Astrocyte (in vitro differentiated cells and primary cell): ENCODE measurements around the gene PCLO.

Experiments
- EZH2 ChIP-seq: IDR thresholded peaks from 2 replicates; pipeline ENCODE4 v1.6.1; 2012; ENCODE audit warnings: mild to moderate bottlenecking, low read length, inconsistent platforms; ENCODE audit not compliant: insufficient read depth
- TF ChIP-seq, protein P1 (sequence below): IDR thresholded peaks from 2 replicates; pipeline ENCODE4 v1.5.1; 2011; ENCODE audit warnings: low read depth, mild to moderate bottlenecking, inconsistent platforms, low read length, moderate library complexity; ENCODE audit not compliant: insufficient read depth

DNA sequence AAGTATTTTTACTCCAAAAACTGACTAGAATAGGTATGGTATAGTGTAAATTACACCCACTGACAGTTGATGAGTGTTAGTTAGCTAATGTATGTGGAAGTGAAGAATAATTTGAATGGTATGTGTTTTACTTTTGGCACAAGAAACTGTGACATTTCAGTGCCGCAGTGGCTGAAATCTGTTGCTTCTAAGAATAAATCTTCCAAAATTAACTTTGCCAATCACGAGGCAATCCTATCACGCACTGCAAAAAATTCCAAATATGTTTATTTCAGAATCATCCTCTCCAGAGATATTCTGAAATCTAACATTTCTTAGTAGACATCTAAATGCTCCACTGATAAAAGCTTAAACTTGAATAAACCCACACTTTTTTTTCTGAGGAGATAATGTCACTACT is 61.2 kb downstream of the PCLO start:
- TF ChIP-seq, protein P1, sequence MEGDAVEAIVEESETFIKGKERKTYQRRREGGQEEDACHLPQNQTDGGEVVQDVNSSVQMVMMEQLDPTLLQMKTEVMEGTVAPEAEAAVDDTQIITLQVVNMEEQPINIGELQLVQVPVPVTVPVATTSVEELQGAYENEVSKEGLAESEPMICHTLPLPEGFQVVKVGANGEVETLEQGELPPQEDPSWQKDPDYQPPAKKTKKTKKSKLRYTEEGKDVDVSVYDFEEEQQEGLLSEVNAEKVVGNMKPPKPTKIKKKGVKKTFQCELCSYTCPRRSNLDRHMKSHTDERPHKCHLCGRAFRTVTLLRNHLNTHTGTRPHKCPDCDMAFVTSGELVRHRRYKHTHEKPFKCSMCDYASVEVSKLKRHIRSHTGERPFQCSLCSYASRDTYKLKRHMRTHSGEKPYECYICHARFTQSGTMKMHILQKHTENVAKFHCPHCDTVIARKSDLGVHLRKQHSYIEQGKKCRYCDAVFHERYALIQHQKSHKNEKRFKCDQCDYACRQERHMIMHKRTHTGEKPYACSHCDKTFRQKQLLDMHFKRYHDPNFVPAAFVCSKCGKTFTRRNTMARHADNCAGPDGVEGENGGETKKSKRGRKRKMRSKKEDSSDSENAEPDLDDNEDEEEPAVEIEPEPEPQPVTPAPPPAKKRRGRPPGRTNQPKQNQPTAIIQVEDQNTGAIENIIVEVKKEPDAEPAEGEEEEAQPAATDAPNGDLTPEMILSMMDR: no peak
- TF ChIP-seq EZH2: no peak
